ENCODE results near the gene IQSEC1.

Gene IQSEC1

GRCh38 chr3:13085081-13085845 is 12.0 kb upstream of the IQSEC1 start:
- DNase-seq: no peak

DNA sequence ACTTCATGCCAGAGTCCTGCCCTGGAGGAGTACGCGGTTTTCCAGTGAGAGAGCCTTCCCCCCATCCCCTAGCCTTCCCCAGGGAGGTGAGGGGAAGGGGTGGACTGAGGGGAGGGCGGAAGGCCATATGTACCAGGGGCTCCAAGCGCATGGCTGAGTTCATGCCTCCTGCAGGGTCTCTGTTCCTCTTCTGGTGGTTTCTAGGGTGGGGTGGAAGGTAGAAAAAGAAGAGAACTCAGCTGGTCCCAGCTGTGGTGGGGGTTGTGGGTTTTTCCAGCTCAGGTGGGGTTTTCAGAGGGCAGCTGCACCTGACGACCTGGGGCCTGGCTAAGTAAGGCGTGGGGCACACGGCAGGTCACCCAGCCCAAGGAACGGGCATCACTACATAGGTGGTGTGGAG is 10.7 kb upstream of the IQSEC1 start:
- no peak for DNase-seq

- DNase-seq: no peak
Observed at GRCh38 chr3:13083254-13083653, 10.0 kb upstream of the IQSEC1 start.

- DNase-seq: no peak
Observed at GRCh38 chr3:13082677-13083076, 9.4 kb upstream of the IQSEC1 start.

GRCh38 chr3:13081603-13082360 is 8.6 kb upstream of the IQSEC1 start:
- DNase-seq: no peak

DNA sequence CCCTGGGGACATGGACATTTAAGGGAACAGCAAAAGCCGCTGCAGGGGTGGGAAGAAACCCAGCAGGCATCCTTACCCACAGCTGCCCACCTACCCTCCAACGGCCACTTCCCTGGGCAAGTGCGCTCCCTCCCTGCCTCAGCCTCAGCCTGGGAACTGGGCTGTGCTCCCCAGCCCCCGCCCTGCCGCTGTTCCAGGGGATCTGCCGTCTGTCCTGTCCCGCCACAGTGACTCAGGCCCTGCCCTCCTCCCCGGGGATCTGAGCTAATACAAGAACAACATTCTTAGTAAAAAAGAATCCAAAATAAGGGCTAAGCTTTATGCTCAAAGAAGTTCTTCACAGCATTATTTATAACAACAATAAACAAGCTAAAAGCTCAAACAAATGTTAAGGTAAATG is 7.4 kb upstream of the IQSEC1 start:
- DNase-seq: peak; percentile 9

- no peak for DNase-seq
Observed at GRCh38 chr3:13080026-13080425, 6.8 kb upstream of the IQSEC1 start.

DNA sequence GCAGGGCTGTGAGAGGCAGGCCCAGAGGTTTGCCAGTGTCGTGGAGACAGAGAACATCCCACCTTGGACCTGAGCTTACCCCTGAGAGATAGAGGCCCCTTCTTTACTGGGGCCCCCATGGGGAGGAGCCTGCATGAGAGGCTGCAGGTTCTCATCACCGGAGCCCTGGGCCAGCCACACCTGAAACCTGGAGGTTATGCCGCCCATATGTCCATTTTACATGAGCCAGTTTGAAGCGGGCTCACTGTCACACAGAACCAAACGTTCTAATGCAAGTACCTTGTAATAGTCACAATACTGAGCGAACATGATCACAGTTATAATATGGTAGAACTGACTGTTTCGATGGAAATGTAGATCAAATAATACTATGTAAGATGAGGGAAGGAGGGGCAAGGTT is 6.3 kb upstream of the IQSEC1 start:
- no peak for DNase-seq

DNA sequence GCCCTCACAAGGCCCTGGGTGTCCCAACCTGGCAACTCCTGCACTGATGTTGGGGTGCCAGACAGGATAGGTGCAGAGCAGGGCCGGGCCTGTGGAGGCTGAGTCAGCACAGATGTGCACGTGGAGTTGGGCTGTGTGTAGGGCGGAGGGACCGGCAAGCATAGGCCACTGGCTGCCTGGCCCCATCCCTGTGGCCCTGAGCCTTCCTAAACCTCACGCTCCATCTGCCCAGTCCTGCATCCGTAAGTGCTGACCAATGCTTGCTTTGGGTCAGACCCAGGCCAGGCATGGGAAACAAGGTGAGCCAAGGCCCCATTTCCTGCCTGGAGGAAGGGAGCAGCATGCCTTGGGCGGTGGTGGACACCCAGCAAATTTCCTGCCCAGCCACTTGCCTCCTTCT is 5.8 kb upstream of the IQSEC1 start:
- no peak for DNase-seq

DNA sequence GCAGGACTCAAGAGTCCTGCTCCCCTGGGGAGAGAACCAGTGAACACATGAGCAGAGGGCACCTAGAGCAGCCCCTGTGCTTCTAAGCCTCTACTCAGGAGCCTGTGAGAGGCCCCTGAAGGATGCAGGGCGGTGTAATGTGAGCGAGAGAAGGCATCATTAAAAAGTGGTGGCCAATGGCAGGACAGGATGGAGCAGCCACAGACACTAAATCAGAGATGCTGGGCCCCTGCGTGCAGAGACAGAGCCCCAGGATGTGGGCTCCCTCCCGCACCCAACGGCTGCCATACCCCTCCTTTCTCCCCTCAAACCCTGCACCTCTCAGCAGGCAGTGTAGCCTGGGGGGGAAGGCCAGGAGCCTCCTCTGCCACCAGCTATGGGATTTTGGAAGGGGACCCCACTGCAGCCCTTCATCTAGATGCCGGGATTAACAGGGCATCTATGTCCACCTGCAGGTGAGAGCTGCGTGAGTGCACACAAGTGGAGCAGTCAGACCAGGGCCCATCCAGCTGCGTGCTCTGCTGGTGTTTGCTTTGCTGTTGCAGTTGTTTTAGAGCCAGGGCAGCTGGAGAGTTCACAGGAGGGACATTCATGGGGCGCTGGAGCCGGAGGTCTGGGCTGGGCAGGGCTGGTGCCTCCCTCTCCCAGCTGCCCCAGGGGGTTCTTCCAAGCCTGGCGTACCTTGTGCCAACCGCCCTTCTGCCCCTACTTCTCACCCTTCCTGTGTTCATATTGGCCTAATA is 5.1 kb upstream of the IQSEC1 start:
- no peak for DNase-seq

GRCh38 chr3:13077431-13078162 is 4.4 kb upstream of the IQSEC1 start:
- peak; percentile 64 for DNase-seq

- no peak for DNase-seq
Observed at GRCh38 chr3:13075986-13076654, 2.9 kb upstream of the IQSEC1 start.

GRCh38 chr3:13075318-13075717 is 2.1 kb upstream of the IQSEC1 start:
- DNase-seq: no peak

DNA sequence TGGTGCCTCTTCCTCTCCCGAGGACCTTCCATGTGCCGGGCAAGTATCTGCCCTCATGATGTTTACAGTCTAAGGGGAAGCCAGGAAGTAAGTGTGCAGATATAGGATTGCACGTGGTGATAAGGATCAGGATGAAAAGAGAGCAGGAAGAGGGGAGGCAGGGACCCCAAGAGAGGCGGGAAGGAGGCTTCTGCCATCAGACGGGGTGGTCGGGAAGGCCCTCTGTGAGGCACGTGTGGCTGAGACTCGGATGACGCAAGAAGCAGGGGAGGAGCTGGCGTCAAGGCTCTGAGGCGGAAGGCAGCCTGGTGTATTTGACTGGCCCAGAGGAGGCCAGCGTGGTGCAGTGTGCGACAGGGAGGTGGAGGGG is 762 bp upstream of the IQSEC1 start:
- no peak for DNase-seq

DNA sequence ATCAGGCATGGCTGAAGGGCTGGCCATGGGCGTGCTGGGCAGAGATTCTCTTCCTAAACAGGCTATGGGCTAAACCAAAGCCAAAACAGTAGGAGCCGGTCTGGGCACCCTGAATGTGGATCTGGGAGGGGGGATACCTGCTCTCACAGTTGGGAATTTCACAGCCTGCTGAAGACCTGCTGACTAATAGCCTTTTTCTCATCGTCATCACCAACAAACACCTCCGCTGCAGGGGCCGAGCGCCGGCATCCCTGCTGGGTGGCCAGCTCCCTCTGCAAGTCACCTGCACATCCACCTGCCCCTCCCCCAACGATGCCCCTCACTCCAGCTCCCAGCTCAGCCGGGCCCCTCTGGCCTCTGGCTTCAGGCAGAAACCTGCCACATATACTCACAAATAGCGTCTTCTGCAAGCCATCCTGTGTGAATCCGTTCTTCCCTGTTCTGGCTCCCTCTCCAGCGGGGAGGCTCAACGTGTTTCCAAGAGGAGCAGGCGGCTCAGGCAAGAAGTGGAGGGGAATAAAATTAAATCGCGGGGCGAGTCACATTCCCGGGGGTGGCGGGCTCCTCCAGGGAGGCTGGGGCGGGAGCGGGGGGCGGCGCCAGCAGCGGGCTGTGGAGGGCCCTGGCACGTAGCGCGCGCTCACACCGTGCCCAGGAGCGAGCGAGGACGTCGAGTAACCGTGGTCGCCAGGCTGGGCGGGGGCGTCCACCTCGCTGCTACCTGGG is 466 bp downstream of the IQSEC1 start:
- no peak for DNase-seq

GRCh38 chr3:13072239-13072599 is 1.0 kb downstream of the IQSEC1 start:
- no peak for DNase-seq

DNA sequence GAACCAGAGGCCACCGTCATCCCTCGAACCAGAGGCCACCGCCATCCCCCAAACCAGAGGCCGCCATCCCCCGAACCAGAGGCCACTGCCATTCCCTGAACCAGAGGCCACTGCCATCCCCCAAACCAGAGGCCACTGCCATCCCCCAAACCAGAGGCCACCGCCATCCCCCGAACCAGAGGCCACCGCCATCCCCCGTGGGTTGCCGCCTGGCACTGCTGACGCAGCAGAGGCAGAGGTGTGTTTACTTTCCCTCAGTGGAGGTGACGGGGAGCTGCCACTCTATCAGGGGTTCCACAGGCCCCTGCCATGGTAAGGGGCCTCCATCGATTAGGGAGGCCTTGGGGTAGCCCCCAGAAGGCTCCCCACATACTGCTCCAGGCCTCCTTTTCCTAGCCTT is 1.5 kb downstream of the IQSEC1 start:
- DNase-seq: no peak

GRCh38 chr3:13070391-13071070 is 2.7 kb downstream of the IQSEC1 start:
- DNase-seq: no peak

- no peak for DNase-seq
Observed at GRCh38 chr3:13069495-13069894, 3.7 kb downstream of the IQSEC1 start.

DNA sequence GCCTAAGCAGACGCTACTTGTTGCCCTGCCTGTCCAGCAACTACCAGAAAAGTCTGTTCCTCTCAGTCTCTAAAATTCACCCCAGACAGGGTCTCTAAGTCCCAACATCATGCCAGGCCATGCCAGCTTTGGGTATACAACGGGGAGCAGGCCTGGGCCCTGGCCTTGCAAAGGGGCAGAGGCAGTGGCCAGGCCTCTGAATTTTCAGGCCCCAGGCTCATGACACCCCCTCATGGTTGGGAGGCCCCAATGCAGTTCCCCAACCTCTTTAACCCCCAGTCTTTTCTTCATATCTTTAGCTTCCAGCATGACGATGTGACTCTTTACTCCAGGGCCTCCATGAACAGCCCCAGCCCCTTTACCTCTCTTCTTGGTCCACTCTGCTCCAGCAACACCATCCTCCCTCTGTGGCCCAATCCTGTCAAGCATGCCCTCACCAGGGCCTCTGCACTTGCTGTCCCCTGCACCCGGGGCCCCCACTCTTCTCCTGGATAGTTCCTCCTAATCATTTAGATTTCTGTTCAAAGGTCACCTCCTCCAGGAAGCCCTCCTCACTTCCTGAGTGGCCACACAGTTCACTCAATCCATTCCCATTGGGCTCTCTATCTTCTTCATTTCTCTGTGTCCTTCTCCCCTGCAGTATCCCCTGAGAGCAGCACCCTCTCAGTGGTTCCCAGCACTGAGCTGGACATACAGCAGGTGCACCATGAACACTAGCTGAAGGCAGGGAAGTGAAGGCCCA is 4.8 kb downstream of the IQSEC1 start:
- DNase-seq: no peak

GRCh38 chr3:13067778-13068177 is 5.5 kb downstream of the IQSEC1 start:
- no peak for DNase-seq

Data from fibroblast of upper back skin (primary cell).